BE2C (cell line): Measurements from ENCODE around the gene TPRKB.
"Not testable (repeated sequence)": the region's sequence is repeated elsewhere in the genome, so short reads cannot be mapped to it uniquely, and the experiment has no call there.

ENCODE experiments used
- DNase-seq: peaks from one replicate; pipeline ENCODE4 v3.0.0-alpha.2; 2020
- H3K27me3 ChIP-seq: fragments of 250-450 bp; sonication (Bioruptor Pico); 2 replicates; pipeline ENCODE4 v1.5.1; 2020; ENCODE audit warnings: mild to moderate bottlenecking
- H3K36me3 ChIP-seq: fragments of 250-450 bp; sonication (Bioruptor Pico); 2 replicates; pipeline ENCODE4 v1.5.1; 2020; ENCODE audit warnings: mild to moderate bottlenecking
- H3K4me1 ChIP-seq: fragments of 250-450 bp; sonication (Bioruptor Pico); 2 replicates; pipeline ENCODE4 v1.5.1; 2020
- H3K4me3 ChIP-seq: 2 replicates; pipeline ENCODE4 v1.5.1; 2011; ENCODE audit warnings: low read depth, low read length
- H3K9me3 ChIP-seq: fragments of 250-450 bp; sonication (Bioruptor Pico); 2 replicates; pipeline ENCODE4 v1.5.1; 2020
- TF ChIP-seq, protein P1 (sequence below): IDR thresholded peaks from 2 replicates; pipeline ENCODE4 v1.5.1; 2012; ENCODE audit warnings: mild to moderate bottlenecking, low read depth, low read length

The TPRKB gene

DNA sequence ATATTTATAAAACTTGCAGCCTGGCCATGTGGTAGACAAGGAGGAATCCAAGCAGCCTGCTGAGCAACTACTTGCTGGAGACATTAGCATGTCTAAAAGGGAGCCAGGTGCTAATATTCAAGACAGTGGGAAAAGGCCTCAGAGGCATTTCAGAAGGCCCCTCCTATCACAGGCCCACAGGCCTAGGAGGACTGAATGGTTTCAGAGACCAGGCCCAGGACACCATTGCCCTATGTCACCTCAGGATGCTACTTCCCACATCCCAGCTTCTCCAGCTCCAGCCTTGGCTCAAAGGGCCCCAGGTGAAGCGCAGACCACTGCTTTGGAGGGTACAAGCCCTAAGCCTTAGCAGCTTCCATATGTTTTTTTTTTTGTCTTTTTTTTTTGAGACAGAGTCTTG is 39.0 kb downstream of the TPRKB start:
- Histone ChIP-seq H3K36me3 (no peaks in the 10 kb centered on the region), H3K9me3 (no peaks in the 10 kb centered on the region), H3K27me3 (no peaks in the 10 kb centered on the region), H3K4me1 (no peaks in the 10 kb centered on the region), H3K4me3 (no peak overlapping the region)
- DNase-seq, result no peak
- TF ChIP-seq, protein P1, sequence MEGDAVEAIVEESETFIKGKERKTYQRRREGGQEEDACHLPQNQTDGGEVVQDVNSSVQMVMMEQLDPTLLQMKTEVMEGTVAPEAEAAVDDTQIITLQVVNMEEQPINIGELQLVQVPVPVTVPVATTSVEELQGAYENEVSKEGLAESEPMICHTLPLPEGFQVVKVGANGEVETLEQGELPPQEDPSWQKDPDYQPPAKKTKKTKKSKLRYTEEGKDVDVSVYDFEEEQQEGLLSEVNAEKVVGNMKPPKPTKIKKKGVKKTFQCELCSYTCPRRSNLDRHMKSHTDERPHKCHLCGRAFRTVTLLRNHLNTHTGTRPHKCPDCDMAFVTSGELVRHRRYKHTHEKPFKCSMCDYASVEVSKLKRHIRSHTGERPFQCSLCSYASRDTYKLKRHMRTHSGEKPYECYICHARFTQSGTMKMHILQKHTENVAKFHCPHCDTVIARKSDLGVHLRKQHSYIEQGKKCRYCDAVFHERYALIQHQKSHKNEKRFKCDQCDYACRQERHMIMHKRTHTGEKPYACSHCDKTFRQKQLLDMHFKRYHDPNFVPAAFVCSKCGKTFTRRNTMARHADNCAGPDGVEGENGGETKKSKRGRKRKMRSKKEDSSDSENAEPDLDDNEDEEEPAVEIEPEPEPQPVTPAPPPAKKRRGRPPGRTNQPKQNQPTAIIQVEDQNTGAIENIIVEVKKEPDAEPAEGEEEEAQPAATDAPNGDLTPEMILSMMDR, result no peak

DNA sequence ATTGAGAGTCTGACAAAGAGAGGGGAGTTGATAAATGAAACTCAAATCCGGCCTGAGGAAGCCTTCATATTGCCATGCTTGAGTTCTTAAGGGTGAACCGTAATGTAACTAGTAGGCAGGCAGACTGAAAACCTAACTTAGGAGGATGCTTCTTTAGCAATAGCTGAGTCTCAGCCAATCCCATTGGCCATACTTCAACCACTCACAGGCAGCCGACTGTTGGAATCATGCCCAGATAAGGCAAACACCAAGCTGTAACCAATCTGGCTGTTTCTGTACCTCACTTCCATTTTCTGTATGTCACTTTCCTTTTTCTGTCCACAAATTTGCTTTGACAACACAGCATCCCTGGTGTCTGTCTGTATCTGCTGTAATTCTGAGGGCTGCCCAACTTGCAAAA is 39.5 kb downstream of the TPRKB start:
- no peaks in the 10 kb centered on the region for H3K27me3 ChIP-seq
- no peaks in the 10 kb centered on the region for H3K4me1 ChIP-seq
- H3K36me3 ChIP-seq, result no peaks in the 10 kb centered on the region
- H3K4me3 ChIP-seq, result no peak overlapping the region
- no peaks in the 10 kb centered on the region for H3K9me3 ChIP-seq
- TF ChIP-seq, protein P1, result no peak
- no peak for DNase-seq

GRCh38 chr2:73696985-73697384 is 40.2 kb downstream of the TPRKB start:
- not testable (repeated sequence) for H3K9me3 ChIP-seq, H3K36me3 ChIP-seq, H3K4me1 ChIP-seq, H3K4me3 ChIP-seq, H3K27me3 ChIP-seq, DNase-seq

DNA sequence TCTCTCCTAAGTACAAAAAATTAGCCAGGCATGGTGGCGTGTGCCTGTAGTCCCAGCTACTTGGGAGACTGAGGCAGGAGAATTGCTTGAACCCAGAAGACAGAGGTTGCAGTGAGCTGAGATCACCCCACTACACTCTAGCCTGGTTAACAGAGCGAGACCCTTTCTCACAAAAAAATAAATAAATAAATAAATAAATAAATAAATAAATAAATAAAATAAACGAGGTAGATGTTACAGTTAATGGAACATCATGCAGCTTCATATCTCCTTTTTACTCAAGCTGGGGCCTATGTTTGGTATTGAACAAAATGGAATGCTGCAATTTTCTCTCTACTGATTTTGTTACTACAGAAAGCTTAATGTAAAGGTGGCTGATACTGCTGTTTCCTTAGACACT is 40.6 kb downstream of the TPRKB start:
- not testable (repeated sequence) for H3K9me3 ChIP-seq, H3K36me3 ChIP-seq, DNase-seq, H3K4me3 ChIP-seq, H3K27me3 ChIP-seq, H3K4me1 ChIP-seq

GRCh38 chr2:73690372-73691088 is 46.6 kb downstream of the TPRKB start:
- H3K9me3 ChIP-seq, H3K36me3 ChIP-seq, H3K4me1 ChIP-seq, H3K4me3 ChIP-seq, H3K27me3 ChIP-seq: not testable (repeated sequence)
- peak; percentile 25 for DNase-seq
- TF ChIP-seq, protein P1, result peak; percentile 60

DNA sequence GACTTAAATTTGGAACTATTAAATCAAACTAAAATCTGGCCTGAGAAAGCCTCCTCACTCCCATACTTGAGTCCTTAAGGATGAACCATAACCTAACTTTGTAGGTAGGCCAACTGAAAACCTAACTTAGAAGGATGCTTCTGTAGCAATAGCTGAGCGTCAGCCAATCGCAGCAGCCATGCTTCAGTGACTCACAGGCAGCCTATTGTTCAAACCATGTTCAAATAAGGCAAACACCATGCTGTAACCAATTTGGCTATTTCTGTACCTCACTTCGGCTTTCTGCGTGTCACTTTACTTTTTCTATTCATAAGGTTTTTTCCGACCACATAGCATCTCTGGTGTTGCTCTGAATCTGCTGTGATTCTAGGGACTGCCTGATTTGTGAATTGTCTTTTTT is 48.7 kb downstream of the TPRKB start:
- H3K9me3 ChIP-seq, H3K36me3 ChIP-seq, H3K27me3 ChIP-seq, DNase-seq, H3K4me3 ChIP-seq, H3K4me1 ChIP-seq: not testable (repeated sequence)

DNA sequence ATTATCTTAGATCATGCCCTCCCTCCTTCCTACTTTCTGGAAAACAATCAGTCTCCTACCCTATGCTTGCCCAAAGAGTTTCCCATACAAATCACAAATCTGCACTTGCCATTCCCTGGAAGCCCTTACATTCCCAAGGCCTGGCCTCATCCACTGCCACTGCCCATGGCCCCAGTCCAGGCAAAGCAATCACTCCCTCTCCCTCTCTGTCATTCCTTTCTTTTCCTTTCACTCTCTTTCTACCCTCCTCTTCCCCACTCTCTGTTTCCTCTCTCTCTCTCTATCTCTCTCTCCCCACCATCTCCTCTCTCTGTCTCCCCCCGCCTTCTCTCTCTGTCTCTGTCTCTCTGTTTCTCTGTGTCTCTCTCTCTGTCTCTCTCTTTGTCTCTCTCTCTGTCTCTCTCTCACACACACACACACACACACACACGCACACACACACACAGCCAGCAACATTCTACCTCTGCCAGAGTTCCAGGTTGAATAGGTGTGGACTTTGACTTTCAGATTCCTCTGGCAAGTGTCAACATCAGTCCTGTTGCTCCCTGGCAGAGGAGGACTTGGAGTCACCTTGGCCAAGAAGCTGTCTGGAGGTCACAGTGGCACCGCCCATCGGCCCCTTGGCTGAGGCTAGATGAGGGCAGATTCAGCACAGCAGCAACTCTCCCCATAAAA is 51.2 kb downstream of the TPRKB start:
- H3K9me3 ChIP-seq, result no peaks in the 10 kb centered on the region
- no peaks in the 10 kb centered on the region for H3K36me3 ChIP-seq
- TF ChIP-seq, protein P1, result no peak
- no peak overlapping the region for H3K4me3 ChIP-seq
- DNase-seq, result no peak
- H3K4me1 ChIP-seq, result no peaks in the 10 kb centered on the region
- no peaks in the 10 kb centered on the region for H3K27me3 ChIP-seq
